ENCODE results near the gene CDC45. TPM values are rescaled to one million over a fixed set of nuclear protein-coding genes. Genes with fewer than 3 reads are reported as not detected.
A peak's percentile ranks its signal among the peaks of the same experiment; 100 is the strongest.

CDC45 gene
- total RNA-seq, 1 donor from 2014 or later: 31.2 TPM

GRCh38 chr22:19446603-19447329 is 33.0 kb upstream of the CDC45 start:
- peak overlapping the region; percentile 63 for H3K4me3 ChIP-seq (ENCODE audit: low read depth, low read length)
- TF ChIP-seq, protein P1, sequence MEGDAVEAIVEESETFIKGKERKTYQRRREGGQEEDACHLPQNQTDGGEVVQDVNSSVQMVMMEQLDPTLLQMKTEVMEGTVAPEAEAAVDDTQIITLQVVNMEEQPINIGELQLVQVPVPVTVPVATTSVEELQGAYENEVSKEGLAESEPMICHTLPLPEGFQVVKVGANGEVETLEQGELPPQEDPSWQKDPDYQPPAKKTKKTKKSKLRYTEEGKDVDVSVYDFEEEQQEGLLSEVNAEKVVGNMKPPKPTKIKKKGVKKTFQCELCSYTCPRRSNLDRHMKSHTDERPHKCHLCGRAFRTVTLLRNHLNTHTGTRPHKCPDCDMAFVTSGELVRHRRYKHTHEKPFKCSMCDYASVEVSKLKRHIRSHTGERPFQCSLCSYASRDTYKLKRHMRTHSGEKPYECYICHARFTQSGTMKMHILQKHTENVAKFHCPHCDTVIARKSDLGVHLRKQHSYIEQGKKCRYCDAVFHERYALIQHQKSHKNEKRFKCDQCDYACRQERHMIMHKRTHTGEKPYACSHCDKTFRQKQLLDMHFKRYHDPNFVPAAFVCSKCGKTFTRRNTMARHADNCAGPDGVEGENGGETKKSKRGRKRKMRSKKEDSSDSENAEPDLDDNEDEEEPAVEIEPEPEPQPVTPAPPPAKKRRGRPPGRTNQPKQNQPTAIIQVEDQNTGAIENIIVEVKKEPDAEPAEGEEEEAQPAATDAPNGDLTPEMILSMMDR (conservative IDR thresholded peaks at IDR 0.05; ENCODE audit: low read depth, low read length): no peak
- DNase-seq (ENCODE audit: low read depth): no peak

- peak; percentile 67 for DNase-seq (ENCODE audit: low read depth)
- peak within 1 kb of the TSS; percentile 63 for H3K4me3 ChIP-seq (ENCODE audit: low read depth, low read length)
- TF ChIP-seq, protein P1 (conservative IDR thresholded peaks at IDR 0.05; ENCODE audit: low read depth, low read length): no peak
These were observed 32.2 kb upstream of the CDC45 start, which contains the start of gene C22orf39 for GRCh38 chr22:19447330-19448075. Gene C22orf39, minus strand, starts transcription at chr22:19447711. Its CDS starts 23 bp downstream, at chr22:19447688.

GRCh38 chr22:19448076-19448607 is 31.6 kb upstream of the CDC45 start:
- H3K4me3 ChIP-seq (ENCODE audit: low read depth, low read length): peak overlapping the region; percentile 63
- TF ChIP-seq, protein P1 (conservative IDR thresholded peaks at IDR 0.05; ENCODE audit: low read depth, low read length): no peak
- peak; percentile 31 for DNase-seq (ENCODE audit: low read depth)

- TF ChIP-seq, protein P1 (conservative IDR thresholded peaks at IDR 0.05; ENCODE audit: low read depth, low read length): no peak
- no peak for DNase-seq (ENCODE audit: low read depth)
- H3K4me3 ChIP-seq (ENCODE audit: low read depth, low read length): no peak overlapping the region
These were observed 30.8 kb upstream of the CDC45 start for GRCh38 chr22:19448739-19449421.

- TF ChIP-seq, protein P1 (conservative IDR thresholded peaks at IDR 0.05; ENCODE audit: low read depth, low read length): no peak
- H3K4me3 ChIP-seq (ENCODE audit: low read depth, low read length): no peak overlapping the region
- no peak for DNase-seq (ENCODE audit: low read depth)
These were observed 30.3 kb upstream of the CDC45 start for GRCh38 chr22:19449422-19449767.

DNA sequence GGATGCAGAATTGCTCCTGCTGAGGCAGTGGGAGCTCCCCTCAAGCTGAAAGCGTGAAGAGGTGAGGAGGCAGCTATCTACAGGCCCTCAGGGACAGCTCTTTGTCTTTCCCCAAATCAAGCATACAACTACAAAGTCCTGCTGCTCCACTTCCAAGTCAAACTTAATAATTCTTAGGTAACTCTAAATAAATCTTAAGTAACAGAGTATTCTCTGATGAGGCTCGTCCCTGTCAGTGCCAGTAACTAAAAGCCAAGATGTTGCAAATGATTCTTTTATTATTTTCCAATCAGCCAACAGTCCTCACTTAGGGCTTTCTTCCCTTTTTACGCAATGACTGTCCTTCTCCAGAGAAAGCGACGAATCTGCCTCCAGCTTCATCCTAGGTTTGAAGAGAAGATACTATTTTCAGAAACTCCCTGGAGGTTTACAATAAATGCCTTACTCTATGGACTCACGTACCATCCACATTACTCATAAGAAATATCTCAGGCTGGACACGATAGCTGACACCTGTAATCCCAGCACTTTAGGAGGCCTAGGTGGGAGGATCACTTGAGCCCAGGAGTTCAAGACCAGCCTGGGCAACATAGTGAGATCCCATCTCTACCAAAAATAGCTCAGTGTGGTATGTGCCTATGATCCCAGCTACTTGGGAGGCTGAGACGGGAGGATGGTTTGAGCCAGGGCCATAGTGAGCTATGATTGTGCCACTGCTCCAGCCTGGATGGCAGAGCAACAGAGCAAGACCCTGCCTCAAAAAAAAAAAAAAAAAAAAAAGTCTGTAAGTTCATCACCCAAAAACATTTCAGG is 29.2 kb upstream of the CDC45 start:
- no peak overlapping the region for H3K4me3 ChIP-seq (ENCODE audit: low read depth, low read length)
- DNase-seq (ENCODE audit: low read depth): no peak
- TF ChIP-seq, protein P1 (conservative IDR thresholded peaks at IDR 0.05; ENCODE audit: low read depth, low read length): no peak

Measured in epithelial cell of proximal tubule (primary cell).